ENCODE results near the gene P2RY6. TPM values are rescaled to one million over a fixed set of nuclear protein-coding genes. Genes with fewer than 3 reads are reported as not detected.

Gene P2RY6
- total RNA-seq, 1 experiment from 2014 or later = 0.15 TPM

DNA sequence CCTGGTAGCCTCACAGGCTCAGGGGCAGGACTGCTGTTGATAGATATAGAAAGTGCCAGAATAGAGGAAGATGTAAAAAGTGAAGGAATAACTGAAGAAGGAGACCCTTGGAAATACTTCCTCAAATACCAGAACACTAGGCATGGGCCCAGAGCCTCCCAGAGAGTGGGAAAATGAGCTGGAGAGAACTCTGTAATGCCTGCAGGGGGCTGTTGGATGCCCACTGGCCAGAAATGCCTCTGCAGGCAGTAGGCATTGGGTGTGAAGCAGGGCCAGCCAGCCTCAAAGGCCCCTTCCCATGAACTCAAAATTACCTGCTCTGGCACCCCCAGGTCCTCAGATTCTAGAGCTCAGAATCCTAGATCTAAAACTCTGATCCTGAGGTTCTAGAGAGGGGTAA, 38.9 kb upstream of the P2RY6 start:
- H3K27ac ChIP-seq (ENCODE audit: low read depth, low read length) = no peak overlapping the region
- no peaks in the 10 kb centered on the region for H3K36me3 ChIP-seq (ENCODE audit: control insufficient read depth in 1 of 2, insufficient read depth in 2 of 2, low read length in 2 of 2)

More for the DNA sequence above, 38.9 kb upstream of the P2RY6 start:
- DNase-seq (ENCODE audit: low read depth, low spot score) = no peak
- BruUV-seq (replicated peaks) = no TSS peak
- Histone ChIP-seq H3K27me3 (ENCODE audit: insufficient read depth, low read length) (no peaks in the 10 kb centered on the region), H2AFZ (ENCODE audit: low read depth, low read length, poor library complexity, severe bottlenecking) (no peak overlapping the region), H3K9me3 (ENCODE audit: control insufficient read depth in 1 of 2, insufficient read depth in 1 of 2, low read depth in 1 of 2, low read length in 2 of 2) (no peaks in the 10 kb centered on the region), H3K4me3 (replicated peaks in 1 of 2; ENCODE audit: low read depth in 1 of 2, low read length in 2 of 2) (no peak overlapping the region), H3K4me1 (ENCODE audit: control insufficient read depth in 1 of 2, insufficient read depth in 2 of 2, low read length in 2 of 2) (peaks cover 11 to 22% of the 10 kb centered on the region in 2 experiments), H3K9ac (ENCODE audit: low read length) (no peak overlapping the region), H3K4me2 (ENCODE audit: low read length) (no peak overlapping the region), H3K9me2 (ENCODE audit: insufficient read depth) (no peaks in the 10 kb centered on the region), H3K79me2 (ENCODE audit: insufficient read depth, low read length) (no peaks in the 10 kb centered on the region), H4K20me1 (ENCODE audit: insufficient read depth) (no peaks in the 10 kb centered on the region)
- ATAC-seq = no peak
- ChIA-PET RAD21 (ENCODE audit: low non-redundant PET in 1 of 2, low total read pairs in 2 of 2, uncharacterized antibody in 2 of 2, unreplicated experiment in 2 of 2) (no interaction called here), POLR2A (no interaction called here), CTCF (interaction anchor here (1.0 to 1.1 kb wide), 2 partner anchors 9 to 13 kb away, joined by 3 read pairs; no protein-coding TSS in a partner anchor)
- TF ChIP-seq SRF (IDR thresholded peaks at IDR 0.05; ENCODE audit: low read depth) (no peak), SP1 (IDR thresholded peaks at IDR 0.05; ENCODE audit: low read depth) (no peak), YY1 (IDR thresholded peaks at IDR 0.05; ENCODE audit: extremely low read depth, insufficient replicate concordance, low read depth, low read length) (no peak), FOSL1 (IDR thresholded peaks at IDR 0.05; ENCODE audit: low read depth) (no peak), CBX3 (IDR thresholded peaks at IDR 0.05; ENCODE audit: low read depth) (no peak), POLR2AphosphoS5 (IDR thresholded peaks at IDR 0.05; ENCODE audit: low read depth, low read length) (no peak), ZFX (IDR thresholded peaks at IDR 0.05) (no peak), TCF7L2 (IDR thresholded peaks at IDR 0.05; ENCODE audit: borderline replicate concordance, extremely low read depth, insufficient read depth, insufficient read length) (no peak), JUND (IDR thresholded peaks at IDR 0.05) (no peak), EZH2 (IDR thresholded peaks at IDR 0.05) (no peak), SIN3A (IDR thresholded peaks at IDR 0.05; ENCODE audit: low read depth) (no peak), CEBPB (IDR thresholded peaks at IDR 0.05; ENCODE audit: low read depth) (no peak), EZH2phosphoT487 (IDR thresholded peaks at IDR 0.05; ENCODE audit: borderline replicate concordance) (no peak), ELF1 (IDR thresholded peaks at IDR 0.05; ENCODE audit: borderline replicate concordance, low read depth) (no peak)
- TF ChIP-seq, protein P1, sequence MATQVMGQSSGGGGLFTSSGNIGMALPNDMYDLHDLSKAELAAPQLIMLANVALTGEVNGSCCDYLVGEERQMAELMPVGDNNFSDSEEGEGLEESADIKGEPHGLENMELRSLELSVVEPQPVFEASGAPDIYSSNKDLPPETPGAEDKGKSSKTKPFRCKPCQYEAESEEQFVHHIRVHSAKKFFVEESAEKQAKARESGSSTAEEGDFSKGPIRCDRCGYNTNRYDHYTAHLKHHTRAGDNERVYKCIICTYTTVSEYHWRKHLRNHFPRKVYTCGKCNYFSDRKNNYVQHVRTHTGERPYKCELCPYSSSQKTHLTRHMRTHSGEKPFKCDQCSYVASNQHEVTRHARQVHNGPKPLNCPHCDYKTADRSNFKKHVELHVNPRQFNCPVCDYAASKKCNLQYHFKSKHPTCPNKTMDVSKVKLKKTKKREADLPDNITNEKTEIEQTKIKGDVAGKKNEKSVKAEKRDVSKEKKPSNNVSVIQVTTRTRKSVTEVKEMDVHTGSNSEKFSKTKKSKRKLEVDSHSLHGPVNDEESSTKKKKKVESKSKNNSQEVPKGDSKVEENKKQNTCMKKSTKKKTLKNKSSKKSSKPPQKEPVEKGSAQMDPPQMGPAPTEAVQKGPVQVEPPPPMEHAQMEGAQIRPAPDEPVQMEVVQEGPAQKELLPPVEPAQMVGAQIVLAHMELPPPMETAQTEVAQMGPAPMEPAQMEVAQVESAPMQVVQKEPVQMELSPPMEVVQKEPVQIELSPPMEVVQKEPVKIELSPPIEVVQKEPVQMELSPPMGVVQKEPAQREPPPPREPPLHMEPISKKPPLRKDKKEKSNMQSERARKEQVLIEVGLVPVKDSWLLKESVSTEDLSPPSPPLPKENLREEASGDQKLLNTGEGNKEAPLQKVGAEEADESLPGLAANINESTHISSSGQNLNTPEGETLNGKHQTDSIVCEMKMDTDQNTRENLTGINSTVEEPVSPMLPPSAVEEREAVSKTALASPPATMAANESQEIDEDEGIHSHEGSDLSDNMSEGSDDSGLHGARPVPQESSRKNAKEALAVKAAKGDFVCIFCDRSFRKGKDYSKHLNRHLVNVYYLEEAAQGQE (IDR thresholded peaks at IDR 0.05; ENCODE audit: low read depth) = no peak
- TF ChIP-seq, protein P2, sequence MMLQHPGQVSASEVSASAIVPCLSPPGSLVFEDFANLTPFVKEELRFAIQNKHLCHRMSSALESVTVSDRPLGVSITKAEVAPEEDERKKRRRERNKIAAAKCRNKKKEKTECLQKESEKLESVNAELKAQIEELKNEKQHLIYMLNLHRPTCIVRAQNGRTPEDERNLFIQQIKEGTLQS (IDR thresholded peaks at IDR 0.05) = no peak
- TF ChIP-seq, protein P3, sequence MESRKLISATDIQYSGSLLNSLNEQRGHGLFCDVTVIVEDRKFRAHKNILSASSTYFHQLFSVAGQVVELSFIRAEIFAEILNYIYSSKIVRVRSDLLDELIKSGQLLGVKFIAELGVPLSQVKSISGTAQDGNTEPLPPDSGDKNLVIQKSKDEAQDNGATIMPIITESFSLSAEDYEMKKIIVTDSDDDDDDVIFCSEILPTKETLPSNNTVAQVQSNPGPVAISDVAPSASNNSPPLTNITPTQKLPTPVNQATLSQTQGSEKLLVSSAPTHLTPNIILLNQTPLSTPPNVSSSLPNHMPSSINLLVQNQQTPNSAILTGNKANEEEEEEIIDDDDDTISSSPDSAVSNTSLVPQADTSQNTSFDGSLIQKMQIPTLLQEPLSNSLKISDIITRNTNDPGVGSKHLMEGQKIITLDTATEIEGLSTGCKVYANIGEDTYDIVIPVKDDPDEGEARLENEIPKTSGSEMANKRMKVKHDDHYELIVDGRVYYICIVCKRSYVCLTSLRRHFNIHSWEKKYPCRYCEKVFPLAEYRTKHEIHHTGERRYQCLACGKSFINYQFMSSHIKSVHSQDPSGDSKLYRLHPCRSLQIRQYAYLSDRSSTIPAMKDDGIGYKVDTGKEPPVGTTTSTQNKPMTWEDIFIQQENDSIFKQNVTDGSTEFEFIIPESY (IDR thresholded peaks at IDR 0.05; ENCODE audit: extremely low read depth, insufficient replicate concordance, low read length) = no peak
- TF ChIP-seq, protein P4, sequence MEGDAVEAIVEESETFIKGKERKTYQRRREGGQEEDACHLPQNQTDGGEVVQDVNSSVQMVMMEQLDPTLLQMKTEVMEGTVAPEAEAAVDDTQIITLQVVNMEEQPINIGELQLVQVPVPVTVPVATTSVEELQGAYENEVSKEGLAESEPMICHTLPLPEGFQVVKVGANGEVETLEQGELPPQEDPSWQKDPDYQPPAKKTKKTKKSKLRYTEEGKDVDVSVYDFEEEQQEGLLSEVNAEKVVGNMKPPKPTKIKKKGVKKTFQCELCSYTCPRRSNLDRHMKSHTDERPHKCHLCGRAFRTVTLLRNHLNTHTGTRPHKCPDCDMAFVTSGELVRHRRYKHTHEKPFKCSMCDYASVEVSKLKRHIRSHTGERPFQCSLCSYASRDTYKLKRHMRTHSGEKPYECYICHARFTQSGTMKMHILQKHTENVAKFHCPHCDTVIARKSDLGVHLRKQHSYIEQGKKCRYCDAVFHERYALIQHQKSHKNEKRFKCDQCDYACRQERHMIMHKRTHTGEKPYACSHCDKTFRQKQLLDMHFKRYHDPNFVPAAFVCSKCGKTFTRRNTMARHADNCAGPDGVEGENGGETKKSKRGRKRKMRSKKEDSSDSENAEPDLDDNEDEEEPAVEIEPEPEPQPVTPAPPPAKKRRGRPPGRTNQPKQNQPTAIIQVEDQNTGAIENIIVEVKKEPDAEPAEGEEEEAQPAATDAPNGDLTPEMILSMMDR (IDR thresholded peaks at IDR 0.05 in 2 of 3, conservative IDR thresholded peaks at IDR 0.05 in 1 of 3; ENCODE audit: borderline replicate concordance in 1 of 3, insufficient read depth in 1 of 3, low read depth in 2 of 3, low read length in 2 of 3) = no peak
- intact Hi-C loops (cut with micrococcal nuclease) = no loop called here

Measured in HCT116 (cell line).